ENCODE data around the gene KRT84. TPM values are rescaled to one million over a fixed set of nuclear protein-coding genes. Genes with fewer than 3 reads are reported as not detected.
A peak's percentile ranks its signal among the peaks of the same experiment; 100 is the strongest.
"Not testable (repeated sequence)": the region's sequence is repeated elsewhere in the genome, so short reads cannot be mapped to it uniquely, and the experiment has no call there.

Gene KRT84
- total RNA-seq, 1 experiment from 2014 or later = not detected

- H3K4me3 ChIP-seq (replicated peaks in 1 of 2; ENCODE audit: low read depth in 1 of 2, low read length in 2 of 2) = no peak overlapping the region
- no peak overlapping the region for H3K27ac ChIP-seq (ENCODE audit: low read depth, low read length)
- no TSS peak for BruUV-seq (replicated peaks)
- 0 out of 2 replicates have a peak overlapping the region, but pooled peaks have one; percentile 19 for H3K9ac ChIP-seq (ENCODE audit: low read length)
- no peak overlapping the region for H3K4me2 ChIP-seq (ENCODE audit: low read length)
- RAD21 ChIA-PET (ENCODE audit: low non-redundant PET in 1 of 2, low total read pairs in 2 of 2, uncharacterized antibody in 2 of 2, unreplicated experiment in 2 of 2) = no interaction called here
- TF ChIP-seq SRF (IDR thresholded peaks at IDR 0.05; ENCODE audit: low read depth) (no peak), POLR2AphosphoS5 (IDR thresholded peaks at IDR 0.05; ENCODE audit: low read depth, low read length) (no peak), EGR1 (IDR thresholded peaks at IDR 0.05; ENCODE audit: low read depth) (no peak), REST (IDR thresholded peaks at IDR 0.05; ENCODE audit: low read depth) (no peak)
- H3K79me2 ChIP-seq (ENCODE audit: insufficient read depth, low read length) = no peaks in the 10 kb centered on the region
- H3K4me1 ChIP-seq (ENCODE audit: control insufficient read depth in 1 of 2, insufficient read depth in 2 of 2, low read length in 2 of 2) = peaks cover 14 to 29% of the 10 kb centered on the region in 2 experiments
- no peaks in the 10 kb centered on the region for H3K36me3 ChIP-seq (ENCODE audit: control insufficient read depth in 1 of 2, insufficient read depth in 2 of 2, low read length in 2 of 2)
- DNase-seq (ENCODE audit: low read depth, low spot score) (no peak), ATAC-seq (no peak)
- intact Hi-C loops (cut with micrococcal nuclease) = no loop called here
- H3K9me3 ChIP-seq (ENCODE audit: control insufficient read depth in 1 of 2, insufficient read depth in 1 of 2, low read depth in 1 of 2, low read length in 2 of 2) = no peaks in the 10 kb centered on the region
- H3K9me2 ChIP-seq (ENCODE audit: insufficient read depth) = no peaks in the 10 kb centered on the region
- H3K27me3 ChIP-seq (ENCODE audit: insufficient read depth, low read length) = no peaks in the 10 kb centered on the region
- no peaks in the 10 kb centered on the region for H4K20me1 ChIP-seq (ENCODE audit: insufficient read depth)
- H2AFZ ChIP-seq (ENCODE audit: low read depth, low read length, poor library complexity, severe bottlenecking) = no peak overlapping the region
- POLR2A ChIA-PET = interaction anchor here (1.4 kb wide), 1 partner anchor 67 kb away, joined by 4 read pairs; no protein-coding TSS in a partner anchor
- CTCF ChIA-PET = interaction anchor here (1.2 to 2.6 kb wide), 3 partner anchors 15 to 26 kb away, joined by 3 to 10 read pairs (median 4); no protein-coding TSS in a partner anchor
Observed at GRCh38 chr12:52346593-52346992, 38.9 kb downstream of the KRT84 start.

- ChIA-PET CTCF (interaction anchor here (2.6 kb wide), 1 partner anchor 27 kb away, joined by 10 read pairs; no protein-coding TSS in a partner anchor), POLR2A (interaction anchor here (0.8 to 1.4 kb wide), 2 partner anchors 17 to 65 kb away, joined by 3 to 4 read pairs; no protein-coding TSS in a partner anchor)
- H3K36me3 ChIP-seq (ENCODE audit: control insufficient read depth in 1 of 2, insufficient read depth in 2 of 2, low read length in 2 of 2); H2AFZ ChIP-seq (ENCODE audit: low read depth, low read length, poor library complexity, severe bottlenecking); H4K20me1 ChIP-seq (ENCODE audit: insufficient read depth); H3K9me3 ChIP-seq (ENCODE audit: control insufficient read depth in 1 of 2, insufficient read depth in 1 of 2, low read depth in 1 of 2, low read length in 2 of 2); H3K4me3 ChIP-seq (replicated peaks in 1 of 2; ENCODE audit: low read depth in 1 of 2, low read length in 2 of 2); H3K9me2 ChIP-seq (ENCODE audit: insufficient read depth); H3K79me2 ChIP-seq (ENCODE audit: insufficient read depth, low read length); BruUV-seq (replicated peaks); H3K9ac ChIP-seq (ENCODE audit: low read length); DNase-seq (ENCODE audit: low read depth, low spot score); H3K27ac ChIP-seq (ENCODE audit: low read depth, low read length); RAD21 ChIA-PET (ENCODE audit: low non-redundant PET in 1 of 2, low total read pairs in 2 of 2, uncharacterized antibody in 2 of 2, unreplicated experiment in 2 of 2); H3K27me3 ChIP-seq (ENCODE audit: insufficient read depth, low read length); intact Hi-C loops (cut with micrococcal nuclease): not testable (repeated sequence)
- peak; percentile 20; the same call in 1 of the 2 replicates for ATAC-seq
- Histone ChIP-seq H3K4me2 (ENCODE audit: low read length) (peak overlapping the region; percentile 59), H3K4me1 (ENCODE audit: control insufficient read depth in 1 of 2, insufficient read depth in 2 of 2, low read length in 2 of 2) (peaks cover 14 to 29% of the 10 kb centered on the region in 2 experiments)
Observed at GRCh38 chr12:52345041-52345440, 40.4 kb downstream of the KRT84 start.

Measured in HCT116 (cell line).